H1 (cell line): ENCODE results near the gene SEMA3C. TPM values are rescaled to one million over a fixed set of nuclear protein-coding genes. Genes with fewer than 3 reads are reported as not detected.

Experiments used
- ATF3 ChIP-seq: IDR thresholded peaks from 2 replicates; pipeline ENCODE4 v1.6.1; 2011; ENCODE audit warnings: low read depth, mild to moderate bottlenecking, low read length; ENCODE audit not compliant: insufficient read depth
- CBX8 ChIP-seq: fragments of 300-800, 300-1000 bp; sonication (generic); IDR thresholded peaks from 2 replicates; pipeline ENCODE4 v1.7.1; 2016; ENCODE audit warnings: low read depth, low read length, borderline replicate concordance
- CEBPB ChIP-seq: IDR thresholded peaks from 2 replicates; pipeline ENCODE4 v1.6.1; 2012; ENCODE audit warnings: low read depth, low read length
- CREB1 ChIP-seq: IDR thresholded peaks from 2 replicates; pipeline ENCODE4 v1.6.1; 2012; ENCODE audit warnings: inconsistent platforms
- CTCF ChIP-seq, 3 experiments: IDR thresholded peaks; 1 replicate in 2 of 3; 2 replicates in 1 of 3; pipeline versions ENCODE4 v1.5.1 to v1.6.1; 2011; ENCODE audit warnings: low read length in 3 of 3, mild to moderate bottlenecking in 3 of 3, inconsistent platforms in 2 of 3, low read depth in 1 of 3, moderate library complexity in 1 of 3; ENCODE audit not compliant: insufficient read depth in 1 of 3; ENCODE audit errors: control extremely low read depth in 1 of 3
- NANOG ChIP-seq: IDR thresholded peaks from 2 replicates; pipeline ENCODE4 v1.6.1; 2011; ENCODE audit warnings: low read length, low read depth, mild to moderate bottlenecking, inconsistent platforms; ENCODE audit not compliant: insufficient read depth, poor library complexity, severe bottlenecking
- RXRA ChIP-seq: IDR thresholded peaks from 2 replicates; pipeline ENCODE4 v1.6.1; 2011; ENCODE audit warnings: low read depth, mild to moderate bottlenecking, low read length, moderate library complexity; ENCODE audit not compliant: insufficient read depth
- SIRT6 ChIP-seq: IDR thresholded peaks from one replicate; pipeline ENCODE4 v1.7.1; 2012; ENCODE audit warnings: low read length, inconsistent platforms
- SIX5 ChIP-seq: IDR thresholded peaks from 2 replicates; pipeline ENCODE4 v1.6.1; 2011; ENCODE audit warnings: mild to moderate bottlenecking, low read depth, low read length
- TCF12 ChIP-seq: IDR thresholded peaks from 2 replicates; pipeline ENCODE4 v1.6.1; 2011; ENCODE audit warnings: low read depth, mild to moderate bottlenecking, low read length
- polyA plus RNA-seq, 7 experiments: library from polyadenylated mRNA; depleted of rRNA in 3 of 7; stranded (reverse) in 5 of 7; unstranded in 2 of 7; fragments of >200 nt in 5 of 7; fragments of 200-250 nt in 2 of 7; gene quantifications; 1 replicate in 5 of 7; 2 replicates in 1 of 7; 4 replicates in 1 of 7; pipeline versions ENCODE4 v1.2.1 to v1.2.3, GENCODE V29; 2011 to 2013; ENCODE audit warnings: missing spikeins in 2 of 7, mixed read lengths in 2 of 7
- total RNA-seq: library from RNA; stranded (reverse); fragmentation: NEBNext Ultra II Directional; extraction: Animal tissue kit (Norgen Biotek cat#: 25700); gene quantifications from 2 replicates; pipeline ENCODE4 v1.2.1, GENCODE V29; 2021

SEMA3C gene
- total and polyA plus RNA-seq, 2 of the 8 experiments (the other 6 are each of a cell fraction or from before 2014, with no cell fraction given), result 0.15 to 1.4 TPM

- TF ChIP-seq CTCF (IDR thresholded peaks at IDR 0.05; ENCODE audit: control extremely low read depth in 1 of 3, insufficient read depth in 1 of 3, low read depth in 1 of 3, low read length in 3 of 3), result no peak
- TF ChIP-seq RXRA, result no peak
- no peak for TF ChIP-seq CBX8
- TF ChIP-seq TCF12, result no peak
- TF ChIP-seq NANOG, result no peak
- no peak for TF ChIP-seq SIX5
- no peak for TF ChIP-seq CREB1
- no peak for TF ChIP-seq CEBPB
- TF ChIP-seq SIRT6, result no peak
- no peak for TF ChIP-seq ATF3
Observed at GRCh38 chr7:80921130-80921529, 2.3 kb upstream of the SEMA3C start (continued).
